HepG2 (cell line): ENCODE data around the gene ARL17B. TPM values are rescaled to one million over a fixed set of nuclear protein-coding genes. Genes with fewer than 3 reads are reported as not detected.
A peak's percentile ranks its signal among the peaks of the same experiment; 100 is the strongest.
"Not testable (repeated sequence)": the region's sequence is repeated elsewhere in the genome, so short reads cannot be mapped to it uniquely, and the experiment has no call there.

Experiments
- ATAC-seq: fragments of 200-7000 bp; cut with Tn5 transposase; 3 replicates; pipeline ENCODE4 v1.9.1; 2020; ENCODE audit warnings: mild to moderate bottlenecking, moderate library complexity
- BruUV-seq: library from RNA; stranded (reverse); fragments of 400-500 nt; replicated peaks from 2 replicates; lab custom pipeline; 2021; lab: Mats Ljungman, UMichigan
- CTCF ChIA-PET: fragments of 300-600 bp; formaldehyde crosslinking; extraction: SDS; loops from one replicate; lab custom pipeline; 2021; ENCODE audit warnings: low total read pairs, inconsistent platforms, low intra/inter-chr PET ratio; lab: Yijun Ruan, JAX
- POLR2A ChIA-PET: fragments of 350-600 bp; sonication (Branson Sonifier 250); formaldehyde crosslinking; loops from one replicate; lab custom pipeline; 2020; ENCODE audit warnings: antibody characterized with exemption, inconsistent platforms; lab: Yijun Ruan, JAX
- DNase-seq: peaks from one replicate; pipeline ENCODE4 v3.0.0-alpha.2; 2015; ENCODE audit warnings: low spot score
- FAIRE-seq: peaks from 3 replicates; lab custom pipeline; 2011; peaks lifted over from hg19 to GRCh38; lab: Jason Lieb, UNC
- H2AFZ ChIP-seq: one replicate; pipeline ENCODE4 v1.6.1; 2011; ENCODE audit warnings: low read length, inconsistent platforms
- H3K27ac ChIP-seq: fragments of 300-600 bp; 3 replicates; pipeline ENCODE4 v1.8.0; 2011; ENCODE audit warnings: mixed run types, mild to moderate bottlenecking, mixed read lengths, low read length, inconsistent platforms; ENCODE audit not compliant: insufficient read depth; ENCODE audit errors: extremely low read length
- H3K27me3 ChIP-seq, 2 experiments: fragments of 200-600 bp in 1 of 2; 2 replicates in 1 of 2; 3 replicates in 1 of 2; pipeline versions ENCODE4 v1.6.0 to v1.8.0; 2011; ENCODE audit warnings: low read length in 2 of 2, mild to moderate bottlenecking in 2 of 2, moderate library complexity in 2 of 2, inconsistent platforms in 1 of 2; ENCODE audit not compliant: insufficient read depth in 2 of 2, control insufficient read depth in 1 of 2
- H3K36me3 ChIP-seq, 2 experiments: fragments of 200-600 bp in 1 of 2; replicated peaks in 1 of 2; 2 replicates in 1 of 2; 3 replicates in 1 of 2; pipeline versions ENCODE4 v1.5.1 to v1.8.0; 2011; ENCODE audit warnings: low read length in 2 of 2, inconsistent platforms in 1 of 2; ENCODE audit not compliant: insufficient read depth in 2 of 2, control insufficient read depth in 1 of 2
- H3K4me1 ChIP-seq: 2 replicates; pipeline ENCODE4 v1.5.1; 2012; ENCODE audit warnings: low read length, inconsistent platforms; ENCODE audit not compliant: insufficient read depth
- H3K4me2 ChIP-seq: 2 replicates; pipeline ENCODE4 v1.6.0; 2011; ENCODE audit warnings: low read depth, low read length, inconsistent platforms
- H3K4me3 ChIP-seq, 3 experiments: fragments of 200-600 bp in 1 of 3; sonication (generic), shearing (Covaris generic) in 1 of 3; replicated peaks in 1 of 3; 2 replicates each; pipeline ENCODE4 v1.5.1; 2011 to 2016; ENCODE audit warnings: low read length in 3 of 3, inconsistent platforms in 2 of 3, low read depth in 2 of 3, mild to moderate bottlenecking in 2 of 3, control low read depth in 1 of 3, mixed read lengths in 1 of 3; ENCODE audit not compliant: insufficient read depth in 1 of 3
- H3K79me2 ChIP-seq: one replicate; pipeline ENCODE4 v1.6.1; 2011; ENCODE audit warnings: low read length, inconsistent platforms; ENCODE audit not compliant: insufficient read depth
- H3K9ac ChIP-seq: 2 replicates; pipeline ENCODE4 v1.6.0; 2011; ENCODE audit warnings: mild to moderate bottlenecking, low read depth, low read length, inconsistent platforms; ENCODE audit not compliant: insufficient read depth
- H3K9me3 ChIP-seq: 2 replicates; pipeline ENCODE4 v1.5.1; 2012; ENCODE audit warnings: mild to moderate bottlenecking, low read length
- H4K20me1 ChIP-seq: 2 replicates; pipeline ENCODE4 v1.6.0; 2011; ENCODE audit warnings: inconsistent platforms, mild to moderate bottlenecking, low read length, moderate library complexity; ENCODE audit not compliant: insufficient read depth
- ZNF564 ChIP-seq: sonication (generic); formaldehyde crosslinking; IDR thresholded peaks from 2 replicates; pipeline ENCODE4 v1.8.1; 2023; ENCODE audit warnings: mild to moderate bottlenecking, missing genetic modification reagents
- ZNF687 ChIP-seq: sonication (generic); formaldehyde crosslinking; IDR thresholded peaks from 2 replicates; pipeline ENCODE4 v1.5.1; 2020; ENCODE audit warnings: mild to moderate bottlenecking, missing genetic modification reagents, moderate library complexity
- WGBS: methylation state at CpG from one replicate; pipeline ENCODE4 v1.1.6; 2017; ENCODE audit warnings: low lambda C conversion rate; 5-methylcytosine and 5-hydroxymethylcytosine counted together
- in situ Hi-C: cut with HindIII; loops from 2 replicates; pipeline ENCODE4 v1.10.0; 2017; ENCODE audit warnings: low pct_unique_long_range_greater_than_20kb; ENCODE audit not compliant: extremely low pct_ligation_motif_present
- intact Hi-C: fragments of 100-400 bp; cut with micrococcal nuclease; formaldehyde crosslinking; loops from one replicate; pipeline ENCODE4 v1.10.0; 2022; ENCODE audit not compliant: unreplicated experiment
- polyA plus RNA-seq, 8 experiments: library from polyadenylated mRNA; depleted of rRNA in 3 of 8; stranded (reverse) in 7 of 8; unstranded in 1 of 8; fragments of >200 nt; fragmentation: Illumina TruSeq in 4 of 8; extraction: Trizol in 4 of 8; gene quantifications; 2 replicates each; pipeline versions ENCODE4 v1.2.1 to v1.2.3, GENCODE V29; 2011 to 2016; ENCODE audit warnings: low read depth in 4 of 8, missing spikeins in 1 of 8, mixed read lengths in 1 of 8; ENCODE audit not compliant: insufficient read depth in 1 of 8
- total RNA-seq, 5 experiments: library from RNA; depleted of rRNA; stranded (reverse); fragments of >200 nt; fragmentation: Illumina TruSeq; extraction: Trizol; gene quantifications; 2 replicates each; pipeline ENCODE4 v1.2.3, GENCODE V29; 2016; ENCODE audit warnings: low read depth in 1 of 5

Gene ARL17B
- total and polyA plus RNA-seq, 2 of the 13 experiments (the other 11 are each of a cell fraction or from before 2014, with no cell fraction given): 14.2 to 25.8 TPM

- TF ChIP-seq ZNF687 (CRISPR knock-in tag): peak; percentile 86
Observed at GRCh38 chr17:46259845-46260661, 101.5 kb downstream of the ARL17B start (continued).

GRCh38 chr17:46256369-46256768, 105.2 kb downstream of the ARL17B start:
- FAIRE-seq, H3K27ac ChIP-seq, CTCF ChIA-PET, H3K4me2 ChIP-seq, H4K20me1 ChIP-seq, intact Hi-C loops, H3K9ac ChIP-seq, H3K79me2 ChIP-seq, H3K9me3 ChIP-seq, H3K27me3 ChIP-seq, H2AFZ ChIP-seq, H3K4me3 ChIP-seq, BruUV-seq, ATAC-seq, POLR2A ChIA-PET, DNase-seq, H3K36me3 ChIP-seq: not testable (repeated sequence)
- peaks cover 14% of the 10 kb centered on the region for H3K4me1 ChIP-seq
- in situ Hi-C loops: loop anchor here (25.0 kb wide), 1 partner anchor 669 kb away; no protein-coding TSS in a partner anchor
- WGBS: 80% methylated on average over 1 of the region's 1 CpG
- TF ChIP-seq ZNF564 (CRISPR knock-in tag): peak; percentile 84; the same call in 1 of the 2 replicates

DNA sequence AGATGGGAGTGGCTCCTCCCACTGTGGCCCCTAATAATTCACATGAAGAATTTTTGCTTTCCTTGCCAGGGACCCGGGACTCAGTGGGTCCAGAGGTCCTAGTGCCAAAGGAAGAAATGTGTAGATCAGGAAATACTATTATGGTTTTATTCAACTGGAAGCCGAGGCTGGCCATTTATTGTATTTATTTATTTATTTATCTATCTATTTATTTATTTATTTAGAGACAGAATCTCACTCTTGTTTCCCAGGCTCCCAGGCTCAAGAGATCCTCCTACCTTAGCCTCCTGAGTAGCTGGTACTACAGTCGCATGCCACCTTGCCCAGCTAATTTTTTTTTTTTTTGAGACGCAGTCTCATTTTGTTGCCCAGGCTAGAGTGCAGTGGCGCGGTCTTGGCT, 107.4 kb downstream of the ARL17B start:
- CTCF ChIA-PET, H3K4me3 ChIP-seq, FAIRE-seq, ATAC-seq, POLR2A ChIA-PET, H2AFZ ChIP-seq, H3K27ac ChIP-seq, H3K9ac ChIP-seq, intact Hi-C loops, H3K9me3 ChIP-seq, BruUV-seq, H4K20me1 ChIP-seq, DNase-seq, H3K27me3 ChIP-seq, H3K36me3 ChIP-seq, H3K79me2 ChIP-seq: not testable (repeated sequence)
- Histone ChIP-seq H3K4me1 (peaks cover 17% of the 10 kb centered on the region), H3K4me2 (peak overlapping the region; percentile 23; the same call in 1 of the 2 replicates)
- in situ Hi-C loops: loop anchor here (25.0 kb wide), 1 partner anchor 667 kb away; no protein-coding TSS in a partner anchor
- WGBS: 77% methylated on average over 6 of the region's 6 CpGs
